H9 (cell line): ENCODE results near the gene AFAP1L2. TPM values are rescaled to one million over a fixed set of nuclear protein-coding genes. Genes with fewer than 3 reads are reported as not detected.

Experiments used
- DNase-seq: peaks from one replicate; pipeline ENCODE4 v3.0.0-alpha.2; 2017
- H2AFZ ChIP-seq: one replicate; pipeline ENCODE4 v1.6.1; 2013; ENCODE audit warnings: mild to moderate bottlenecking, low read length, control low read depth, moderate library complexity
- H2AK5ac ChIP-seq: 2 replicates; pipeline ENCODE4 v1.6.1; 2013; ENCODE audit warnings: low read length, control low read depth, mixed read lengths; ENCODE audit not compliant: insufficient read length
- H2BK120ac ChIP-seq: one replicate; pipeline ENCODE4 v1.6.1; 2013; ENCODE audit warnings: low read depth, mild to moderate bottlenecking, low read length, control low read depth, inconsistent platforms; ENCODE audit not compliant: poor library complexity, severe bottlenecking
- H2BK12ac ChIP-seq: 2 replicates; pipeline ENCODE4 v1.6.1; 2013; ENCODE audit warnings: low read length, control low read depth, mixed read lengths, low read depth; ENCODE audit not compliant: insufficient read length
- H2BK15ac ChIP-seq: 2 replicates; pipeline ENCODE4 v1.6.1; 2013; ENCODE audit warnings: low read depth, low read length, control low read depth
- H2BK20ac ChIP-seq: one replicate; pipeline ENCODE4 v1.6.1; 2013; ENCODE audit warnings: low read depth, mild to moderate bottlenecking, low read length, control low read depth, inconsistent platforms; ENCODE audit not compliant: poor library complexity, severe bottlenecking
- H2BK5ac ChIP-seq: 2 replicates; pipeline ENCODE4 v1.6.1; 2013; ENCODE audit warnings: low read length, control low read depth, mixed read lengths; ENCODE audit not compliant: insufficient read length
- H3K14ac ChIP-seq: 2 replicates; pipeline ENCODE4 v1.6.1; 2013; ENCODE audit warnings: low read length, control low read depth; ENCODE audit not compliant: insufficient read depth
- H3K18ac ChIP-seq: 2 replicates; pipeline ENCODE4 v1.6.1; 2013; ENCODE audit warnings: low read depth, mild to moderate bottlenecking, mixed read lengths, low read length, control low read depth; ENCODE audit not compliant: insufficient read length
- H3K23ac ChIP-seq: 2 replicates; pipeline ENCODE4 v1.6.1; 2013; ENCODE audit warnings: low read length, control low read depth, mixed read lengths, low read depth; ENCODE audit not compliant: insufficient read length
- H3K23me2 ChIP-seq: 2 replicates; pipeline ENCODE4 v1.6.1; 2013; ENCODE audit warnings: low read depth, mild to moderate bottlenecking, mixed read lengths, low read length, control low read depth; ENCODE audit not compliant: insufficient read length, poor library complexity, severe bottlenecking
- H3K27ac ChIP-seq: 2 replicates; pipeline ENCODE4 v1.5.1; 2013; ENCODE audit warnings: low read length, control low read depth, mixed read lengths, low read depth; ENCODE audit not compliant: insufficient read length
- H3K27me3 ChIP-seq: 2 replicates; pipeline ENCODE4 v1.6.1; 2013; ENCODE audit warnings: low read length, control low read depth, inconsistent platforms; ENCODE audit not compliant: insufficient read depth
- H3K4ac ChIP-seq: 2 replicates; pipeline ENCODE4 v1.6.1; 2013; ENCODE audit warnings: low read depth, mild to moderate bottlenecking, control low read depth, inconsistent platforms, low read length, moderate library complexity
- H3K4me1 ChIP-seq: 2 replicates; pipeline ENCODE4 v1.6.1; 2013; ENCODE audit warnings: low read length, control low read depth, inconsistent platforms; ENCODE audit not compliant: insufficient read depth
- H3K4me2 ChIP-seq: 2 replicates; pipeline ENCODE4 v1.6.1; 2013; ENCODE audit warnings: low read length, control low read depth, mixed read lengths; ENCODE audit not compliant: insufficient read length, insufficient read depth
- H3K56ac ChIP-seq: 2 replicates; pipeline ENCODE4 v1.6.1; 2013; ENCODE audit warnings: low read depth, mild to moderate bottlenecking, mixed read lengths, low read length, control low read depth; ENCODE audit not compliant: insufficient read length
- H3K79me1 ChIP-seq: 2 replicates; pipeline ENCODE4 v1.6.1; 2013; ENCODE audit warnings: low read depth, mild to moderate bottlenecking, moderate library complexity, low read length, control low read depth, inconsistent platforms; ENCODE audit not compliant: insufficient read depth, poor library complexity, severe bottlenecking
- H3K79me2 ChIP-seq: 2 replicates; pipeline ENCODE4 v1.6.1; 2013; ENCODE audit warnings: low read length, control low read depth, inconsistent platforms; ENCODE audit not compliant: insufficient read depth
- H3K9ac ChIP-seq: 2 replicates; pipeline ENCODE4 v1.6.1; 2013; ENCODE audit warnings: low read length, control low read depth, mixed read lengths; ENCODE audit not compliant: insufficient read length; ENCODE audit errors: extremely low read depth
- H3K9me3 ChIP-seq: one replicate; pipeline ENCODE4 v1.6.1; 2013; ENCODE audit warnings: low read depth, low read length, inconsistent platforms; ENCODE audit not compliant: control insufficient read depth
- H3T11ph ChIP-seq: one replicate; pipeline ENCODE4 v1.6.1; 2013; ENCODE audit warnings: mild to moderate bottlenecking, low read length, control low read depth, inconsistent platforms
- H4K20me1 ChIP-seq: one replicate; pipeline ENCODE4 v1.6.1; 2013; ENCODE audit not compliant: control insufficient read depth, insufficient read length, insufficient read depth
- H4K5ac ChIP-seq: 2 replicates; pipeline ENCODE4 v1.6.1; 2013; ENCODE audit warnings: low read depth, mild to moderate bottlenecking, mixed read lengths, low read length, control low read depth; ENCODE audit not compliant: insufficient read length
- H4K8ac ChIP-seq: replicated peaks from 2 replicates; pipeline ENCODE4 v1.6.1; 2013; ENCODE audit warnings: low read length, control low read depth, mixed read lengths, low read depth; ENCODE audit not compliant: insufficient read length
- H4K91ac ChIP-seq: 2 replicates; pipeline ENCODE4 v1.6.1; 2013; ENCODE audit warnings: low read depth, mild to moderate bottlenecking, moderate library complexity, mixed read lengths, low read length, control low read depth; ENCODE audit not compliant: insufficient read length
- H3K27ac Mint-ChIP-seq, 3 experiments: 2 replicates in 2 of 3; 3 replicates in 1 of 3; pipeline ENCODE4 v1.8.0; 2020 to 2021; ENCODE audit warnings: mixed read lengths in 3 of 3, mild to moderate bottlenecking in 1 of 3, moderate library complexity in 1 of 3
- H3K27me3 Mint-ChIP-seq: 2 replicates; pipeline ENCODE4 v1.8.0; 2021; ENCODE audit warnings: low read depth, mild to moderate bottlenecking, moderate library complexity, mixed read lengths
- H3K36me3 Mint-ChIP-seq, 3 experiments: 2 replicates in 2 of 3; 3 replicates in 1 of 3; pipeline ENCODE4 v1.8.0; 2020 to 2021; ENCODE audit warnings: low read depth in 3 of 3, mixed read lengths in 3 of 3; ENCODE audit not compliant: insufficient read depth in 1 of 3
- H3K4me1 Mint-ChIP-seq, 2 experiments: 2 replicates each; pipeline ENCODE4 v1.8.0; 2020; ENCODE audit warnings: mixed read lengths in 2 of 2
- H3K4me3 Mint-ChIP-seq, 2 experiments: 2 replicates in 1 of 2; 3 replicates in 1 of 2; pipeline ENCODE4 v1.8.0; 2020 to 2021; ENCODE audit warnings: mild to moderate bottlenecking in 2 of 2, mixed read lengths in 2 of 2, moderate library complexity in 1 of 2
- H3K9me3 Mint-ChIP-seq, 2 experiments: 2 replicates in 1 of 2; 3 replicates in 1 of 2; pipeline ENCODE4 v1.8.0; 2020; ENCODE audit warnings: mild to moderate bottlenecking in 2 of 2, mixed read lengths in 2 of 2, moderate library complexity in 1 of 2
- CTCF ChIP-seq: fragments of 200-600 bp; sonication (generic); conservative IDR thresholded peaks from 3 replicates; pipeline ENCODE4 v1.8.0; 2021; ENCODE audit warnings: antibody characterized with exemption, mild to moderate bottlenecking
- WGBS: extraction: QIAGEN DNeasy Blood & Tissue Kit; methylation state at CpG from one replicate; pipeline ENCODE4 v1.1.7; 2013; ENCODE audit warnings: missing lambda C conversion rate, low lambda C conversion rate, mixed read lengths; ENCODE audit not compliant: insufficient read length; ENCODE audit errors: extremely low coverage; 5-methylcytosine and 5-hydroxymethylcytosine counted together
- total RNA-seq: library from RNA; stranded (reverse); gene quantifications from 2 replicates; pipeline ENCODE4 v1.2.1, GENCODE V29; 2021

The AFAP1L2 gene
- total RNA-seq, 1 experiment from 2014 or later: 0.77 TPM

- Histone ChIP-seq H4K8ac (no peak overlapping the region), H3K27ac (no peak overlapping the region), H3K56ac (no peak overlapping the region), H2BK12ac (no peak overlapping the region), H3T11ph (no peak overlapping the region), H2AK5ac (no peak overlapping the region), H3K4ac (no peak overlapping the region), H3K9ac (no peak overlapping the region), H2AFZ (no peak overlapping the region), H4K5ac (no peak overlapping the region), H3K9me3 (no peaks in the 10 kb centered on the region), H3K79me1 (no peaks in the 10 kb centered on the region), H4K91ac (no peak overlapping the region), H3K27me3 (no peaks in the 10 kb centered on the region), H3K23ac (no peak overlapping the region), H2BK20ac (no peak overlapping the region), H2BK5ac (no peak overlapping the region), H4K20me1 (no peaks in the 10 kb centered on the region), H3K4me2 (no peak overlapping the region), H2BK120ac (no peak overlapping the region), H2BK15ac (no peak overlapping the region), H3K23me2 (no peaks in the 10 kb centered on the region), H3K4me1 (no peaks in the 10 kb centered on the region), H3K18ac (no peak overlapping the region), H3K14ac (no peak overlapping the region), H3K79me2 (no peaks in the 10 kb centered on the region)
- no peak for TF ChIP-seq CTCF
- no peaks in the 10 kb centered on the region for H3K9me3 Mint-ChIP-seq
- H3K27ac Mint-ChIP-seq: no peak overlapping the region
- H3K36me3 Mint-ChIP-seq: no peaks in the 10 kb centered on the region
- WGBS: no CpG with 5 or more reads among the region's 7 CpGs
- DNase-seq: no peak
- no peaks in the 10 kb centered on the region; the same call in none of the 2 replicates for H3K27me3 Mint-ChIP-seq
- no peaks in the 10 kb centered on the region for H3K4me1 Mint-ChIP-seq
- no peak overlapping the region for H3K4me3 Mint-ChIP-seq
Measured at GRCh38 chr10:114281006-114281405, 123.3 kb downstream of the AFAP1L2 start.
